ENCODE results near the gene TMEFF1.

TMEFF1 gene

GRCh38 chr9:100447041-100447440, 25.9 kb upstream of the TMEFF1 start:
- no peaks in the 10 kb centered on the region for H3K4me1 ChIP-seq (ENCODE audit: insufficient read depth, poor library complexity, severe bottlenecking)
- H3K9me3 ChIP-seq (ENCODE audit: severe bottlenecking), result no peaks in the 10 kb centered on the region
- H3K36me3 ChIP-seq (ENCODE audit: low read depth), result peaks cover 72% of the 10 kb centered on the region
- no peak overlapping the region for H3K4me3 ChIP-seq (ENCODE audit: severe bottlenecking)
- TF ChIP-seq CTCF (IDR thresholded peaks at IDR 0.05; ENCODE audit: poor library complexity, severe bottlenecking), result no peak
- no peaks in the 10 kb centered on the region for H3K27me3 ChIP-seq (ENCODE audit: insufficient read depth, poor library complexity, severe bottlenecking)
- H3K27ac ChIP-seq (ENCODE audit: poor library complexity, severe bottlenecking), result no peak overlapping the region
- no peak for ATAC-seq (ENCODE audit: low read depth)
- no peak for DNase-seq (ENCODE audit: low spot score)

DNA sequence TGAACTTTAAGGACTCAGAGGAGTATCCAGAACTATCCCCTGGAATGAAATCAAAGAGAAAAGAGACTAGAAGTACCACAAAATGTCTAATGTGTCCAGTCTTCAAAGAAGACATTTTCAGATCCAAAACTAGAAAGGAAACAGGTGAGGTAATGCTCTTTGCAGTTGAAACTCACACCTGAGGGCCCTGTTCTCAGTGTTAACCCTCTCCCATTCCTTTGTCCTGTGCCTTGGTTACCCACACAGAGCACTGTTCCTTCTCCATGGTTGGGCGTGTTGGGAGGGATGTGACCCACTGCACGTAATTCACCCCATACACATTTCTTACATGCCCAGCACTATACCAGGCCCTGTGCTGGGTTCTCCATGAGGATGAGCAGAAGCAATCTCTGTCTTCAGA, 24.7 kb upstream of the TMEFF1 start:
- Histone ChIP-seq H3K4me1 (ENCODE audit: insufficient read depth, poor library complexity, severe bottlenecking) (no peaks in the 10 kb centered on the region), H3K9me3 (ENCODE audit: severe bottlenecking) (no peaks in the 10 kb centered on the region), H3K4me3 (ENCODE audit: severe bottlenecking) (no peak overlapping the region), H3K27ac (ENCODE audit: poor library complexity, severe bottlenecking) (no peak overlapping the region), H3K36me3 (ENCODE audit: low read depth) (peaks cover 71% of the 10 kb centered on the region), H3K27me3 (ENCODE audit: insufficient read depth, poor library complexity, severe bottlenecking) (no peaks in the 10 kb centered on the region)
- DNase-seq (ENCODE audit: low spot score) (no peak), ATAC-seq (ENCODE audit: low read depth) (no peak)
- no peak for TF ChIP-seq CTCF (IDR thresholded peaks at IDR 0.05; ENCODE audit: poor library complexity, severe bottlenecking)

GRCh38 chr9:100449420-100449819, 23.5 kb upstream of the TMEFF1 start:
- TF ChIP-seq CTCF (IDR thresholded peaks at IDR 0.05; ENCODE audit: poor library complexity, severe bottlenecking), result no peak
- H3K27ac ChIP-seq (ENCODE audit: poor library complexity, severe bottlenecking), result no peak overlapping the region
- ATAC-seq (ENCODE audit: low read depth) (no peak), DNase-seq (ENCODE audit: low spot score) (no peak)
- H3K4me1 ChIP-seq (ENCODE audit: insufficient read depth, poor library complexity, severe bottlenecking), result no peaks in the 10 kb centered on the region
- H3K9me3 ChIP-seq (ENCODE audit: severe bottlenecking), result no peaks in the 10 kb centered on the region
- H3K4me3 ChIP-seq (ENCODE audit: severe bottlenecking), result no peak overlapping the region
- peaks cover 62% of the 10 kb centered on the region for H3K36me3 ChIP-seq (ENCODE audit: low read depth)
- no peaks in the 10 kb centered on the region for H3K27me3 ChIP-seq (ENCODE audit: insufficient read depth, poor library complexity, severe bottlenecking)

GRCh38 chr9:100452894-100453293, 20.1 kb upstream of the TMEFF1 start:
- peaks cover 35% of the 10 kb centered on the region for H3K36me3 ChIP-seq (ENCODE audit: low read depth)
- no peak for TF ChIP-seq CTCF (IDR thresholded peaks at IDR 0.05; ENCODE audit: poor library complexity, severe bottlenecking)
- no peak overlapping the region for H3K27ac ChIP-seq (ENCODE audit: poor library complexity, severe bottlenecking)
- no peaks in the 10 kb centered on the region for H3K4me1 ChIP-seq (ENCODE audit: insufficient read depth, poor library complexity, severe bottlenecking)
- ATAC-seq (ENCODE audit: low read depth) (no peak), DNase-seq (ENCODE audit: low spot score) (no peak)
- H3K27me3 ChIP-seq (ENCODE audit: insufficient read depth, poor library complexity, severe bottlenecking), result no peaks in the 10 kb centered on the region
- no peak overlapping the region for H3K4me3 ChIP-seq (ENCODE audit: severe bottlenecking)
- no peaks in the 10 kb centered on the region for H3K9me3 ChIP-seq (ENCODE audit: severe bottlenecking)

DNA sequence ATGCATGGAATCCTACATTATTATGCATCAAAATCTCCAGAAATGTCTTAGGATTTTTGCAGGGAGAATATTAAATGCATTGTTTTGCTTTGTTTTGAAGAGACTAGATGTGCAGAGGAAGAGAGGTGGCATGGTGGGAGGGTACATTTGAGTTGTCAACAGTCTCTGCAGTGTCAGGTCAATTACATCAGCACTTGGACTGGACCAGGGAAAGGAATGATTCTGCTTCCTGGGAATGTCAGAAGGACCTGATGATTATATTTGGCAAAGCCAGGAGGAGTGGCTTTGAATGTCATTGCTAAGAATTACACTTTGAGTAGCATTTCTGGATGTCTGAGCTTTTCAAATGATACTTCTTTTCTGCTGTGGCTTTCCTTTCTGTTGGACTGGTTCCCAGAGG, 17.5 kb upstream of the TMEFF1 start:
- Histone ChIP-seq H3K4me3 (ENCODE audit: severe bottlenecking) (no peak overlapping the region), H3K27me3 (ENCODE audit: insufficient read depth, poor library complexity, severe bottlenecking) (no peaks in the 10 kb centered on the region), H3K4me1 (ENCODE audit: insufficient read depth, poor library complexity, severe bottlenecking) (no peaks in the 10 kb centered on the region), H3K9me3 (ENCODE audit: severe bottlenecking) (no peaks in the 10 kb centered on the region), H3K27ac (ENCODE audit: poor library complexity, severe bottlenecking) (no peak overlapping the region), H3K36me3 (ENCODE audit: low read depth) (peaks cover 27% of the 10 kb centered on the region)
- ATAC-seq (ENCODE audit: low read depth) (no peak), DNase-seq (ENCODE audit: low spot score) (no peak)
- no peak for TF ChIP-seq CTCF (IDR thresholded peaks at IDR 0.05; ENCODE audit: poor library complexity, severe bottlenecking)

All from RWPE2 (cell line).